Peyer's patch (tissue), 4 donors: ENCODE results near the gene CRELD1. TPM values are rescaled to one million over a fixed set of nuclear protein-coding genes. Genes with fewer than 3 reads are reported as not detected.

Experiments
- DNase-seq, 3 donors: peaks; one replicate each; pipeline ENCODE4 v3.0.0-alpha.2; 2017 to 2019
- H3K27ac ChIP-seq, 4 donors: fragments of 200-600 bp; sonication (generic); one replicate each; pipeline ENCODE4 v1.5.1; 2016 to 2019
- H3K27me3 ChIP-seq, 2 donors: fragments of 200-600 bp; sonication (generic); one replicate each; pipeline ENCODE4 v1.5.1; 2019
- H3K36me3 ChIP-seq, 3 donors: fragments of 200-600 bp; sonication (generic); one replicate each; pipeline ENCODE4 v1.5.1; 2016 to 2019
- H3K4me1 ChIP-seq, 4 donors: fragments of 200-600 bp; sonication (generic); one replicate each; pipeline ENCODE4 v1.5.1; 2016 to 2019
- H3K4me3 ChIP-seq, 4 donors: fragments of 200-600 bp; sonication (generic); 1 replicate in 3 of 4; 2 replicates in 1 of 4; pipeline ENCODE4 v1.5.1; 2016 to 2019; ENCODE audit warnings: mild to moderate bottlenecking in 1 of 4
- H3K9me3 ChIP-seq, 4 donors: fragments of 200-600 bp; sonication (generic); one replicate each; pipeline ENCODE4 v1.5.1; 2016 to 2019; ENCODE audit warnings: mild to moderate bottlenecking in 1 of 4
- POLR2A ChIP-seq, 2 donors: fragments of 450-650 bp; IDR thresholded peaks; one replicate each; pipeline ENCODE4 v1.5.1; 2017; ENCODE audit warnings: antibody characterized with exemption in 2 of 2, mild to moderate bottlenecking in 2 of 2, moderate library complexity in 2 of 2
- total RNA-seq, 4 donors: library from RNA; depleted of rRNA; stranded (reverse); fragments of >200 nt; gene quantifications; one replicate each; pipeline ENCODE4 v1.1.0, GENCODE V29; 2016
- TF ChIP-seq, protein P1 (sequence below), 6 experiments: fragments of 450-650 bp in 4 of 6; fragments of 200-600 bp in 2 of 6; sonication (generic) in 1 of 6; IDR thresholded peaks; one replicate each; pipeline ENCODE4 v1.5.1; 2017 to 2019; ENCODE audit warnings: antibody characterized with exemption in 6 of 6, mild to moderate bottlenecking in 3 of 6, moderate library complexity in 1 of 6

The CRELD1 gene
- total RNA-seq, 4 donors from 2014 or later: 21.9 to 45.6 (median 34.4) TPM

DNA sequence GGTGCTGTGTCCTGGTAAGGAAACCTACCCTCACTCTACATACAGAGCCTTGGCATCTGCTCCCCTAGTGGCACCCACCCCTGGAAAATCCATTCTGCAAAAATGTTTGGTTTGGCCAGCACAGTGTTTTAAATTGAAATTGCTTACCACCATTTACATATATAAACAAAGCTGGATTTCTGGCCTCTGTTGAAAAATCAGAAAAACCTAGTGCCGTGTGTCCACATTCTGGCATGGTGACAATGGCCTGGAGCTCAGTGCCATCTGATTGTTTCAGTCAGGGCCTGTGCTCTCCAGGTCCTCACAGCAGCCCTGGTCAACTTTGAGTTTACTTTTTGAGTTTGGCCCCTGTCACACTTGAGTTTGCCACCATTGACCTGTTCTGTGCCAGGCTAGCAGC lies 19.6 kb upstream of the CRELD1 start:
- Histone ChIP-seq H3K4me3 (no peak overlapping the region), H3K27me3 (no peaks in the 10 kb centered on the region), H3K27ac (peak overlapping the region in 2 of 4 donors; percentile 94), H3K36me3 (peaks cover 0 to 25% (median 0%) of the 10 kb centered on the region in 3 donors), H3K9me3 (no peaks in the 10 kb centered on the region), H3K4me1 (peaks cover 3 to 64% (median 15%) of the 10 kb centered on the region in 4 donors)
- no peak for DNase-seq
- TF ChIP-seq POLR2A (IDR thresholded peaks at IDR 0.05): no peak
- TF ChIP-seq, protein P1, sequence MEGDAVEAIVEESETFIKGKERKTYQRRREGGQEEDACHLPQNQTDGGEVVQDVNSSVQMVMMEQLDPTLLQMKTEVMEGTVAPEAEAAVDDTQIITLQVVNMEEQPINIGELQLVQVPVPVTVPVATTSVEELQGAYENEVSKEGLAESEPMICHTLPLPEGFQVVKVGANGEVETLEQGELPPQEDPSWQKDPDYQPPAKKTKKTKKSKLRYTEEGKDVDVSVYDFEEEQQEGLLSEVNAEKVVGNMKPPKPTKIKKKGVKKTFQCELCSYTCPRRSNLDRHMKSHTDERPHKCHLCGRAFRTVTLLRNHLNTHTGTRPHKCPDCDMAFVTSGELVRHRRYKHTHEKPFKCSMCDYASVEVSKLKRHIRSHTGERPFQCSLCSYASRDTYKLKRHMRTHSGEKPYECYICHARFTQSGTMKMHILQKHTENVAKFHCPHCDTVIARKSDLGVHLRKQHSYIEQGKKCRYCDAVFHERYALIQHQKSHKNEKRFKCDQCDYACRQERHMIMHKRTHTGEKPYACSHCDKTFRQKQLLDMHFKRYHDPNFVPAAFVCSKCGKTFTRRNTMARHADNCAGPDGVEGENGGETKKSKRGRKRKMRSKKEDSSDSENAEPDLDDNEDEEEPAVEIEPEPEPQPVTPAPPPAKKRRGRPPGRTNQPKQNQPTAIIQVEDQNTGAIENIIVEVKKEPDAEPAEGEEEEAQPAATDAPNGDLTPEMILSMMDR (IDR thresholded peaks at IDR 0.05): no peak

GRCh38 chr3:9914559-9915253 lies 18.9 kb upstream of the CRELD1 start:
- Histone ChIP-seq H3K9me3 (no peaks in the 10 kb centered on the region), H3K27ac (peak overlapping the region; percentile 76 to 94 (median 90)), H3K4me3 (peak overlapping the region; percentile 49 to 69 (median 66)), H3K27me3 (no peaks in the 10 kb centered on the region), H3K36me3 (peaks cover 0 to 23% (median 0%) of the 10 kb centered on the region in 3 donors), H3K4me1 (peaks cover 3 to 64% (median 15%) of the 10 kb centered on the region in 4 donors)
- DNase-seq: no peak
- TF ChIP-seq POLR2A (IDR thresholded peaks at IDR 0.05): peak in 1 of 2 donors; percentile 4
- TF ChIP-seq, protein P1 (IDR thresholded peaks at IDR 0.05): no peak

GRCh38 chr3:9915254-9916141 lies 18.1 kb upstream of the CRELD1 start:
- H3K27ac ChIP-seq: peak overlapping the region; percentile 76 to 94 (median 90)
- H3K4me1 ChIP-seq: peaks cover 3 to 64% (median 15%) of the 10 kb centered on the region in 4 donors

GRCh38 chr3:9916346-9916733 lies 17.3 kb upstream of the CRELD1 start:
- Histone ChIP-seq H3K4me3 (peak overlapping the region; percentile 26 to 68 (median 56)), H3K27me3 (no peaks in the 10 kb centered on the region), H3K4me1 (peaks cover 3 to 64% (median 15%) of the 10 kb centered on the region in 4 donors), H3K36me3 (peaks cover 0 to 14% (median 0%) of the 10 kb centered on the region in 3 donors), H3K27ac (peak overlapping the region; percentile 76 to 94 (median 90)), H3K9me3 (no peaks in the 10 kb centered on the region)
- TF ChIP-seq POLR2A (IDR thresholded peaks at IDR 0.05): no peak
- TF ChIP-seq, protein P1 (IDR thresholded peaks at IDR 0.05): no peak
- no peak for DNase-seq

More at GRCh38 chr3:9915254-9916141, 18.1 kb upstream of the CRELD1 start:
- peak overlapping the region; percentile 49 to 69 (median 66) for H3K4me3 ChIP-seq
- H3K27me3 ChIP-seq: no peaks in the 10 kb centered on the region
- peak; percentile 19 to 25 for TF ChIP-seq POLR2A (IDR thresholded peaks at IDR 0.05)
- TF ChIP-seq, protein P1 (IDR thresholded peaks at IDR 0.05): peak in 4 of 6 experiments; percentile 19 to 70 (median 56)
- H3K36me3 ChIP-seq: peaks cover 0 to 17% (median 0%) of the 10 kb centered on the region in 3 donors
- no peaks in the 10 kb centered on the region for H3K9me3 ChIP-seq
- peak; percentile 35 to 84 (median 79) for DNase-seq
